ENCODE results near the gene SPIB.
"Not testable (repeated sequence)": the region's sequence is repeated elsewhere in the genome, so short reads cannot be mapped to it uniquely, and the experiment has no call there.

The SPIB gene

DNA sequence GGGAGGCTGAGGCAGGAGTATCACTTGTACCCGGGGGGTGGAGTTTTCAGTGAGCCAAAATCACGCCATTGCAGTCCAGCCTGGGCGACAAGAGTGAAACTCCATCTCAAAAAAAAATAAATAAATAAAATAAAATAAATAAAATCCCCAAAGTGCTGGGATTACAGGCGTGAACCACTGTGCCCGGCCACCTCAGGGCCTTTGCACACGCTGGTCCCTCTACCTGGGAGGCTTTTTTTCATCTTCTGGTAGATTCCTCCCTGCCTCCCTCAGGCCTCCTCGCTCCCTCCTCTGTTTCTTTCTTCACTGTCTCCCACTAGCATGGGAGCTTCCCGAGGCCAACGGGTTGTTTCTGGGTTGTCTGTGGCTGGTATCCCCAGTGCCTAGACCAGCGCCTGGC is 29.0 kb downstream of the SPIB start:
- DNase-seq = no peak

GRCh38 chr19:50449236-50449899 is 30.6 kb downstream of the SPIB start:
- no peak for DNase-seq

GRCh38 chr19:50450369-50451222 is 31.9 kb downstream of the SPIB start:
- no peak for DNase-seq

DNA sequence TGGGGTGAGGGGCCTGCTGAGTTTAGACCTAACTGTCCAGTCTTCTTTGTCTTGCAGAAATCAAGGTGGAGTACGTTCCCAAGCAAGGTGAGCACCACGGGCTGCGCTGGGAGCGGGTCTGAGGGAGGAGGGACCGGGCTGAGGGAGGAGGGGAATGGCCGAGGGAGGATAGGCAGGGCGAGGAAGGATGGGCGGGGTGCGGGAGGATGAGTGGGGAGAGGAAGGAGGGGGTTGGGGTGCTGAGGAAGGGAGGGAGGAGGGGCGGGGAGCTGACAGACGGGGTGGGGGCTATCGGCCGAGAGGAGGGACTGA is 32.4 kb downstream of the SPIB start:
- DNase-seq = no peak

DNA sequence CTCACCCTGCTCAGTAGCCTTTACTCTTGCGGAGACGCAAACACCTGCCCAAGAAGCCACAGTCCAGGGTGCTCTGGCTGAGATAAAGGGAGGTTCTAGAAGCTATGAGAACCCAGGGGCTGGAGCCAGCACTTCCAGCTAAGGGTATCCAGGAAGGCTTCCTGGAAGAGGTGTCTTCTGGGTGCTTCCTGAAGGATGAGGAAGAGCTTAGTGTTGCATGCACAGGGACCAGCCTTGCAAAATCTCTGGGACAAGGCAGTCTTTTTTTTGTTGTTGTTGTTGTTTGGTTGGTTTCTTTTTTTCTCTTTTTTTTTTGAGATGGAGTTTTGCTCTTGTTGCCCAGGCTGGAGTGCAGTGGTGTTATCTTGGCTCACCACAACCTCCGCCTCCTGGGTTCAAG is 34.5 kb downstream of the SPIB start:
- DNase-seq = no peak

DNA sequence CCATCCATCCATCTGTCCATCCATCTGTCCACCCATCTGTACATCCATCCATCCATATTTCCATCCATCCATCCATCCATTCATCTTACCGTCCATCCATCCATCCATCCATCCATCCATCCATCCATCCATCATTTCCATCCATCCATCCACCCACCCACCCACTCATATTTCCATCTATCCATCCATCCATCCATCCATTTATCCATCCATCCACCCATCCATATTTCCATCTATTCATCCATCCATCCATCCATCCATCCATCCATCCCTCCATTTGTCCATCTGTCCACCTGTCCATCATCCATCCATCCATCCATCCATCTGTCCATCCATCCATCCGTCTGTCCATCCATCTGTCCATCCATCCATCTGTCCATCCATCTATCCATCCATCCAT is 37.3 kb downstream of the SPIB start:
- no peak for DNase-seq

DNA sequence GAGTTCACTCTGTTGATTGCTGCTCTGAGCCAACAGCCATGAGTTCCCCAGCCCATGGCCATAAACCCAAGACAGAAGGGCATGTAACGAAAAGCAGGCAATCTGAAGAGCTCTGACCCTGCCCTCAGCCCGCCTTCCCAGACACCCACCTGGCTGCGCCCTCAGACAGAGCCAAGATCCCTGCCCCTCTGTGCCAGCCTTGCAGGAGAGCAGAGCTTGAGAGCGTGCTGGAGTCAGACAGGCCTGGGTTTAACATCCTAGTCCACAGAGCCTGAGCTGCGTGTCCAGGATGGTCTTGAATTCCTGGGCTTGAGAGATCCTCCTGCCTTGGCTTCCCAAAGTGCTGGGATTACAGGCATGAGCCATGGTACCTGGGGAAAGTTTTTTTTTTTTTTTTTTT is 38.6 kb downstream of the SPIB start:
- DNase-seq = no peak

- no peak for DNase-seq
Observed at GRCh38 chr19:50458396-50459066, 39.8 kb downstream of the SPIB start.

GRCh38 chr19:50459067-50459456 is 40.3 kb downstream of the SPIB start:
- DNase-seq = no peak

- no peak for DNase-seq
Observed at GRCh38 chr19:50459638-50460037, 40.9 kb downstream of the SPIB start.

- no peak for DNase-seq
Observed at GRCh38 chr19:50460161-50460765, 41.5 kb downstream of the SPIB start.

DNA sequence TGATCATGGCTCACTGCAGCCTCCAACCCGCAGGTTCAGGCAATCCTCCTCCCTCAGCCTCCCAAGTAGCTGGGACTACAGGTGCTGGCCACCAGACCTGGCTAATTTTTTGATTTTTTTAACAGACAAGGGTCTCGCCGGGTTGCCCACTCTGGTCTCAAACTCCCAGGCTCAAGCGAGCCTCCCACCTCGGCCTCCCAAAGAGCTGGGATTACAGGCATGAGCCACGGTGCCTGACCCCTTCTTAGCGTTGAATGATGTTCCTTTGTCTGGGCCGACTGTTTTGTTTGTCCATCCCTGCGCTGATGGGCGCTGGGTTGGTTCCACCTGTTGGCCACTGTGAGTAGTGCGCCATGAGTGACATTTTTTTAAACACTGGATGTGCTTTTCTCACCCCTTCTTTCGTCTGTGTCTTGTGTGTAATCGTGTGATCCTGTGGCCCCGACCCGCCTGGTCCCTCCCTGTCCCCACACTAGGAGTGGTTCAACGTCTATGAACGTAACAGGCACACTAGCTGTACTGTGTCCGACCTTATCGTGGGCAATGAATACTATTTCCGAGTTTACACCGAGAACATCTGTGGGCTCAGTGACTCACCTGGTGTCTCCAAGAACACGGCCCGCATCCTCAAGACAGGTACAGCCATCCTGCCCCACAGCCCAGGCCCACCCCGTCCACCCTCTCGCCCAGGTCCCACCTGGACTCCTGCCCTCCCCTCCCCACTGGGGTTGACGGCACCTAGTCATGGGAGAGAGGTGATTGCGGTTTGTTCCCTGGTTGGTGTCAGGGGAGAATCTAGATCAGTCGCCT is 42.5 kb downstream of the SPIB start:
- no peak for DNase-seq

GRCh38 chr19:50462970-50463369 is 44.2 kb downstream of the SPIB start:
- DNase-seq = no peak

DNA sequence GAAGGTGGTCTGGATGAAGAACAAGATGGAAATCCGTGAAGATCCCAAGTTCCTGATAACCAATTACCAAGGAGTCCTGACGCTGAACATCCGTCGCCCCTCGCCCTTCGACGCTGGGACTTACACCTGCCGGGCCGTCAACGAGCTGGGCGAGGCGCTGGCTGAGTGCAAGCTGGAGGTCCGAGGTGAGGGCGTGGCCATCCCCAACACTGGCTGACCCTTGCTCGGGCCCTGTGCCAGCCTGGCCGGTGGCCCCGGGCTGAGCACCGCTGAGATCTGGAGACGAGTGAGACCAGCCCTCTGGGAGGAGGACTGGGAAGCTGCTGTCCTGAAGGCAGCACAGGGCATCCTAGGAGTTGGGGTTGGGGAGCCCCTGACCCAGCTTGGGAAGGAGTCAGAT is 45.6 kb downstream of the SPIB start:
- DNase-seq = no peak

DNA sequence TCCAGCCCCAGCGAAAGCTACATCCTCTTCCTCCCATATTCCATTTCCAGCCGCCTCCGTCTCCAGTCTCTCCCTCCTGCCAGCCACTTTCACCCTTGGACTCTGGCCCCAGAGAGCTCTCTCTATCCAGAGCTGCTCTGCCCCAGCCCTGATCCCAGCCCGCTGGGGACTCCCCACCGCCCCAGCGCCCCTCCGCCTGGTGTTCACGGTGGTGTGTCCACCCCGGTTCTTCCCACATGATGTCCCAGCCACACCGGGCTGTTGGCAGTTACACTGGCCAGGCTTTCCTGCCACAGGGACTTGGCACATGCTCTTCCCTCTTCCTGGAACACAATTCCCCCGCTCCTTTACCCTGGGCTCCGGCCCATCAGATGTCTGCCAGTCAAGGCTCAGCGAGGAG is 46.3 kb downstream of the SPIB start:
- DNase-seq = no peak

GRCh38 chr19:50465986-50466705 is 47.4 kb downstream of the SPIB start:
- DNase-seq = peak; percentile 38

- DNase-seq = no peak
Observed at GRCh38 chr19:50466706-50467039, 47.9 kb downstream of the SPIB start.

GRCh38 chr19:50467566-50467965 is 48.8 kb downstream of the SPIB start:
- DNase-seq = no peak

GRCh38 chr19:50468818-50469217 is 50.1 kb downstream of the SPIB start:
- no peak for DNase-seq

- DNase-seq = not testable (repeated sequence)
Observed at GRCh38 chr19:50473336-50473735, 54.6 kb downstream of the SPIB start.

GRCh38 chr19:50475101-50475568 is 56.4 kb downstream of the SPIB start:
- no peak for DNase-seq

DNA sequence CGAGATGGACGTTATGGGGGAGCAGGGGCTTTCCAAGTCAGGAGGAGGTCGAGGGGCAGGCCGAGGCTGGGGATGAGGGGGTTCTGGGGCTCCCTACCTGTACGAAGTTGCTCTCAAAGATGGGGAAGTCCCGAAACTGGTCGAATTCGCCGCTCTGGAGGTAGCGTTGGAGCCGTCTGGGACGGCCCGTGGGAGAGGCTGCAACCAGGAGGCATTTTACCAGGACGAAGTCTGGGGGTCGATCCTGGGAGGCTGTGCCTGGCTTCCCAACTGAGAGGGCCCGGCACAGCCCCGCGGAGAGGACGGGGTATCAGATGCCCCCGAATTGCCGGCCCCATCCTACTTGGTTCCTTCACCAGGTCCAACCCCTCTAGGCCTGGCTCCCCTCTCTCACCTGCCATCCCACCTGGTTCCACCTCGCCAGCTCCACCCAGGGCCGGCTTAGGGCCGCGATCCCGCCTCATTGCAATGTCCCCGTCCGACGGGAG is 57.0 kb downstream of the SPIB start:
- DNase-seq = no peak

Measured in NCI-H510A (cell line).